PFSK-1 (cell line): ENCODE data around the gene GRIN2A.

ENCODE experiments used
- POLR2AphosphoS5 ChIP-seq: IDR thresholded peaks from 2 replicates; pipeline ENCODE4 v1.6.1; 2012; ENCODE audit warnings: low read depth, mild to moderate bottlenecking, control low read depth, low read length, moderate library complexity
- SIN3A ChIP-seq: IDR thresholded peaks from 2 replicates; pipeline ENCODE4 v1.6.1; 2012; ENCODE audit warnings: mild to moderate bottlenecking, low read length, moderate library complexity, borderline replicate concordance; ENCODE audit not compliant: insufficient read depth

DNA sequence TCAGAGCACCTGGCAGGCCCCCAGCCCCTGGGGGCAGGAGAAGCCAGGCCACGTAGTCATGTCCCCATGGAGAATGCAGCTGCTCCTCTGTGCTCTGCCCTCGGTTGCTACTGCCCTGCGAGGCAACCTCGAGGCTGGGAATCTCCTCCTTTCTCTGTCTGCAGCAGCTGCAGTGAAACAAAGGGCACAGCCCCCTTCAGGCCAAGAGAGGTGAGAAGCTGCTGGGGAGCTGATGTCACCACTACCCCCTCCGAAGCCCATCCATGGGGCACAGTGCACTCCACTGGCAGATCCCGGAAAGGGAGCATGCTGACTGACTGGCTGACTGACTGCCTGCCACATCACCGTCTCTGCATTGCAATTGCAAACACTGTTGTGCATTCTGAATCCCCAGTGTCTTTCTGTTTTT, 103.7 kb downstream of the GRIN2A start:
- TF ChIP-seq POLR2AphosphoS5, result no peak
- TF ChIP-seq SIN3A, result no peak
